Measurements from ENCODE around the gene SLC22A4. TPM values are rescaled to one million over a fixed set of nuclear protein-coding genes. Genes with fewer than 3 reads are reported as not detected.

The SLC22A4 gene
- total and polyA plus RNA-seq, 2 donors (not counting 1 experiment from before 2014, with no cell fraction given), result 0.18 TPM; not detected in 1

DNA sequence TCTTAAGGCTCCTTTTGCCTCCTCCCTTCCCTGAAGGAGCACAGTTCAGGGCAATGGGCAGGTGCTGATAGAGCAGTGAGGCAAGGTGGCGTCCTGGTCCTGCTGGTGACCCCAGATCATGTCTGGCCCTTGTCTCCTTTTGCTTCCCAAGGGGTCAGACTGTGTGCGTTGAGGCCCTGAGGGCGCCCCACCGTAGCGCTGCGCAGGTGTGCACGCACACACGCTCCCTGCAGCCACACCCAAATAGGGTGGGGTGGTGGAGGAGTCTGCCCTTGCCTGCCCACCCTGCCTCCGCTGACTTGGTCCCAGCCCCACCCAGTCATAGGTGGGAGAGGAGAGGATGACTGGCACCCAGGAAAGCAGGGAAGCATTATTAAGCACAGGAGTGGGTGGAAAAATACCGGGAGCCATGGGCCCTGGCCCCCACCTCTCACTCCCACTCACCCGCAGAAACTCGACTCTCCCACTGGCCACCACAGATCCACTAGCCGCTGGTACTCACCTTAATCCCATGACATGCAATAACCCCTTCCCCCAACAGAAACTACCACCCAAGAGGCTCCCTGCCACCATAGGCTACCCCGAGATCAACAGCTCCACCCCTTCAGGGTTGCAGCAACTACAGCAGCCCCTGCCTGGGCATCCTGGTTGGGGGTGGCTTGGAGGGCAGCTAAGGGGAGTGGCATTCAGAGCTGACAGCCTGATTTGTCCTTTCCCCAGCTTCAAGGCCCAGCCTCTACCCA is 20.0 kb upstream of the SLC22A4 start:
- POLR2A ChIA-PET, result no interaction called here
- H3K79me2 ChIP-seq (ENCODE audit: control insufficient read depth, insufficient read depth, low read length), result no peaks in the 10 kb centered on the region
- 98% methylated on average over 9 of the region's 14 CpGs for WGBS (ENCODE audit: insufficient coverage)
- no peak overlapping the region for H3K9ac ChIP-seq (ENCODE audit: low read length)
- H3K4me1 Mint-ChIP-seq, result peaks cover 12% of the 10 kb centered on the region
- CTCF ChIA-PET, result interaction anchor here (0.5 to 2.8 kb wide), 7 partner anchors 9 to 515 kb away, joined by 3 to 13 read pairs (median 3); partner anchors contain the start of gene SLC22A4
- H3K27ac ChIP-seq (ENCODE audit: low read length in 2 of 2), result no peak overlapping the region
- peaks cover 18% of the 10 kb centered on the region for H3K27me3 Mint-ChIP-seq
- no peaks in the 10 kb centered on the region for H3K9me3 Mint-ChIP-seq (ENCODE audit: insufficient read depth)
- no peak overlapping the region for H3K27ac Mint-ChIP-seq
- H3K4me1 ChIP-seq (ENCODE audit: control insufficient read depth in 2 of 2, insufficient read depth in 2 of 2, low read length in 2 of 2), result peaks cover 10 to 12% of the 10 kb centered on the region in 2 donors
- H3K27me3 ChIP-seq (replicated peaks in 1 of 4; ENCODE audit: control extremely low read depth in 1 of 4, control insufficient read depth in 3 of 4, insufficient read depth in 4 of 4, low read length in 3 of 4), result peaks cover 0 to 23% (median 3%) of the 10 kb centered on the region in 4 experiments
- H2AFZ ChIP-seq (ENCODE audit: insufficient read depth, low read depth, low read length, poor library complexity, severe bottlenecking), result no peak overlapping the region
- DNase-seq (no peak), ATAC-seq (ENCODE audit: low read depth) (no peak)
- H3K36me3 ChIP-seq (replicated peaks in 1 of 2; ENCODE audit: control extremely low read depth in 1 of 2, control insufficient read depth in 1 of 2, extremely low read depth in 1 of 2, insufficient read depth in 2 of 2, low read length in 1 of 2), result no peaks in the 10 kb centered on the region
- no peak overlapping the region for H3K4me3 Mint-ChIP-seq
- H3K4me2 ChIP-seq (replicated peaks; ENCODE audit: low read depth, low read length, poor library complexity, severe bottlenecking), result no peak overlapping the region
- intact Hi-C loops (cut with micrococcal nuclease), result no loop called here
- TF ChIP-seq, protein P1, sequence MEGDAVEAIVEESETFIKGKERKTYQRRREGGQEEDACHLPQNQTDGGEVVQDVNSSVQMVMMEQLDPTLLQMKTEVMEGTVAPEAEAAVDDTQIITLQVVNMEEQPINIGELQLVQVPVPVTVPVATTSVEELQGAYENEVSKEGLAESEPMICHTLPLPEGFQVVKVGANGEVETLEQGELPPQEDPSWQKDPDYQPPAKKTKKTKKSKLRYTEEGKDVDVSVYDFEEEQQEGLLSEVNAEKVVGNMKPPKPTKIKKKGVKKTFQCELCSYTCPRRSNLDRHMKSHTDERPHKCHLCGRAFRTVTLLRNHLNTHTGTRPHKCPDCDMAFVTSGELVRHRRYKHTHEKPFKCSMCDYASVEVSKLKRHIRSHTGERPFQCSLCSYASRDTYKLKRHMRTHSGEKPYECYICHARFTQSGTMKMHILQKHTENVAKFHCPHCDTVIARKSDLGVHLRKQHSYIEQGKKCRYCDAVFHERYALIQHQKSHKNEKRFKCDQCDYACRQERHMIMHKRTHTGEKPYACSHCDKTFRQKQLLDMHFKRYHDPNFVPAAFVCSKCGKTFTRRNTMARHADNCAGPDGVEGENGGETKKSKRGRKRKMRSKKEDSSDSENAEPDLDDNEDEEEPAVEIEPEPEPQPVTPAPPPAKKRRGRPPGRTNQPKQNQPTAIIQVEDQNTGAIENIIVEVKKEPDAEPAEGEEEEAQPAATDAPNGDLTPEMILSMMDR (IDR thresholded peaks at IDR 0.05), result no peak
- TF ChIP-seq EZH2 (IDR thresholded peaks at IDR 0.05; ENCODE audit: borderline replicate concordance, insufficient read depth, low read depth, low read length, poor library complexity, severe bottlenecking), result no peak
- H3K4me3 ChIP-seq (ENCODE audit: control extremely low read depth in 1 of 5, extremely low read depth in 1 of 5, insufficient read depth in 1 of 5, low read depth in 2 of 5, low read length in 4 of 5), result no peak overlapping the region
- H3K9me3 ChIP-seq (ENCODE audit: control extremely low read depth in 1 of 3, control insufficient read depth in 2 of 3, insufficient read depth in 1 of 3, low read length in 2 of 3), result peaks cover 0 to 8% (median 0%) of the 10 kb centered on the region in 3 donors
- no peaks in the 10 kb centered on the region for H4K20me1 ChIP-seq (ENCODE audit: control insufficient read depth, insufficient read depth, low read length, poor library complexity, severe bottlenecking)
